SK-N-SH (cell line): ENCODE data around the gene FBXL2. TPM values are rescaled to one million over a fixed set of nuclear protein-coding genes. Genes with fewer than 3 reads are reported as not detected.

Experiments used
- CTCF ChIA-PET: fragments of 300-600, 350-600 bp; formaldehyde crosslinking; extraction: SDS; loops from one replicate; lab custom pipeline; 2021; lab: Yijun Ruan, JAX
- POLR2A ChIA-PET: fragments of 350-600 bp; sonication (Branson Sonifier 250); formaldehyde crosslinking; extraction: SDS; loops from one replicate; lab custom pipeline; 2020; ENCODE audit warnings: antibody characterized with exemption, inconsistent platforms; lab: Yijun Ruan, JAX
- DNase-seq: peaks from one replicate; pipeline ENCODE4 v3.0.0; 2012
- H2AFZ ChIP-seq: fragments of 200-600 bp; sonication (generic); 2 replicates; pipeline ENCODE4 v1.8.1; 2016; ENCODE audit warnings: antibody characterized with exemption, mild to moderate bottlenecking, low read depth
- H3F3A ChIP-seq: fragments of 200-600 bp; sonication (generic); replicated peaks from 2 replicates; pipeline ENCODE3; 2016; ENCODE audit warnings: antibody characterized with exemption, mild to moderate bottlenecking; ENCODE audit not compliant: insufficient read depth
- H3K27ac ChIP-seq, 2 experiments: fragments of 200-500 bp in 1 of 2; fragments of 200-600 bp in 1 of 2; sonication (Bioruptor generic) in 1 of 2; sonication (generic), shearing (Covaris generic) in 1 of 2; 2 replicates each; pipeline versions ENCODE4 v1.5.1 to v1.6.1; 2014 to 2016; ENCODE audit warnings: low read depth in 2 of 2, inconsistent platforms in 1 of 2, low read length in 1 of 2, mild to moderate bottlenecking in 1 of 2, mixed read lengths in 1 of 2
- H3K27me3 ChIP-seq: fragments of 200-600 bp; sonication (generic), shearing (Covaris generic); 2 replicates; pipeline ENCODE4 v1.6.1; 2016; ENCODE audit warnings: mixed run types; ENCODE audit not compliant: insufficient read depth
- H3K36me3 ChIP-seq, 2 experiments: fragments of 200-500 bp in 1 of 2; fragments of 200-600 bp in 1 of 2; sonication (Bioruptor generic) in 1 of 2; sonication (generic) in 1 of 2; replicated peaks in 1 of 2; 2 replicates each; pipeline versions ENCODE3 to v1.5.1; 2014 to 2016; ENCODE audit warnings: low read length in 1 of 2, mild to moderate bottlenecking in 1 of 2; ENCODE audit not compliant: insufficient read depth in 2 of 2, control insufficient read depth in 1 of 2
- H3K4me1 ChIP-seq, 2 experiments: fragments of 200-500 bp in 1 of 2; fragments of 200-600 bp in 1 of 2; sonication (Bioruptor generic) in 1 of 2; sonication (generic), shearing (Covaris generic) in 1 of 2; 2 replicates each; pipeline versions ENCODE4 v1.5.1 to v1.6.1; 2014 to 2016; ENCODE audit warnings: low read depth in 1 of 2, low read length in 1 of 2, mixed run types in 1 of 2; ENCODE audit not compliant: insufficient read depth in 2 of 2, control insufficient read depth in 1 of 2
- H3K4me2 ChIP-seq: fragments of 200-600 bp; sonication (generic), shearing (Covaris generic); 2 replicates; pipeline ENCODE4 v1.6.1; 2017; ENCODE audit warnings: mixed run types
- H3K4me3 ChIP-seq, 2 experiments: fragments of 200-500 bp in 1 of 2; fragments of 200-600 bp in 1 of 2; sonication (Bioruptor generic) in 1 of 2; sonication (generic), shearing (Covaris generic) in 1 of 2; 2 replicates each; pipeline versions ENCODE4 v1.5.1 to v1.8.1; 2014 to 2016; ENCODE audit warnings: low read depth in 2 of 2, inconsistent platforms in 1 of 2, low read length in 1 of 2, mild to moderate bottlenecking in 1 of 2, mixed read lengths in 1 of 2, moderate library complexity in 1 of 2
- H3K79me2 ChIP-seq: fragments of 200-600 bp; sonication (generic); 2 replicates; pipeline ENCODE4 v1.8.1; 2017; ENCODE audit warnings: mild to moderate bottlenecking; ENCODE audit not compliant: insufficient read depth
- H3K9ac ChIP-seq: fragments of 200-600 bp; sonication (generic); 2 replicates; pipeline ENCODE4 v1.6.1; 2017; ENCODE audit warnings: mixed run types
- H3K9me2 ChIP-seq: fragments of 200-600 bp; sonication (generic); 2 replicates; pipeline ENCODE4 v1.6.1; 2017; ENCODE audit warnings: mixed run types
- H3K9me3 ChIP-seq: fragments of 200-600 bp; sonication (generic); 2 replicates; pipeline ENCODE4 v1.6.1; 2017; ENCODE audit warnings: mixed run types, mild to moderate bottlenecking, moderate library complexity
- H4K20me1 ChIP-seq: fragments of 200-600 bp; sonication (generic); 2 replicates; pipeline ENCODE4 v1.6.1; 2017; ENCODE audit warnings: mild to moderate bottlenecking, mixed run types; ENCODE audit not compliant: insufficient read depth
- EP300 ChIP-seq, 2 experiments: IDR thresholded peaks; 2 replicates each; pipeline versions ENCODE4 v1.4.0 to v1.6.1; 2012; ENCODE audit warnings: borderline replicate concordance in 1 of 2, low read depth in 1 of 2, low read length in 1 of 2
- MXI1 ChIP-seq: IDR thresholded peaks from 2 replicates; pipeline ENCODE4 v1.6.1; 2012; ENCODE audit warnings: mild to moderate bottlenecking, low read depth, low read length, improper control_type of control experiment
- NFIC ChIP-seq: IDR thresholded peaks from 2 replicates; pipeline ENCODE4 v1.4.0; 2012; ENCODE audit warnings: borderline replicate concordance
- RFX5 ChIP-seq: IDR thresholded peaks from 2 replicates; pipeline ENCODE4 v1.6.1; 2012; ENCODE audit warnings: mild to moderate bottlenecking, improper control_type of control experiment, low read length
- SMC3 ChIP-seq: IDR thresholded peaks from 2 replicates; pipeline ENCODE4 v1.6.1; 2012; ENCODE audit warnings: low read depth, low read length, improper control_type of control experiment
- TAF1 ChIP-seq: IDR thresholded peaks from 2 replicates; pipeline ENCODE4 v1.6.1; 2012; ENCODE audit warnings: low read depth, mild to moderate bottlenecking, low read length, moderate library complexity, borderline replicate concordance
- USF2 ChIP-seq: fragments of 150-350 bp; IDR thresholded peaks from 2 replicates; pipeline ENCODE4 v1.6.1; 2017; ENCODE audit warnings: antibody characterized with exemption, low read length, low read depth, borderline replicate concordance
- YY1 ChIP-seq: IDR thresholded peaks from 2 replicates; pipeline ENCODE4 v1.4.0; 2012; ENCODE audit warnings: low read depth, mild to moderate bottlenecking
- WGBS: methylation state at CpG from one replicate; pipeline ENCODE4 v1.1.6; 2017; ENCODE audit warnings: low lambda C conversion rate; 5-methylcytosine and 5-hydroxymethylcytosine counted together
- polyA plus RNA-seq, 3 experiments: library from polyadenylated mRNA; depleted of rRNA; stranded (reverse); fragments of >200 nt; gene quantifications; 2 replicates each; pipeline ENCODE4 v1.2.3, GENCODE V29; 2012
- TF ChIP-seq, protein P1 (sequence below): fragments of 150-350 bp; IDR thresholded peaks from 2 replicates; pipeline ENCODE4 v1.6.1; 2016; ENCODE audit warnings: mild to moderate bottlenecking, low read depth, low read length
- TF ChIP-seq, protein P2 (sequence below): IDR thresholded peaks from 2 replicates; pipeline ENCODE4 v1.4.0; 2012; ENCODE audit warnings: low read depth, borderline replicate concordance
- TF ChIP-seq, protein P3 (sequence below): IDR thresholded peaks from 2 replicates; pipeline ENCODE4; 2012

The FBXL2 gene
- polyA plus RNA-seq, 1 of the 3 experiments (the other 2 are of a cell fraction), result 13.7 TPM

GRCh38 chr3:33360136-33360825 is 83.0 kb downstream of the FBXL2 start (continued):
- no peak for TF ChIP-seq USF2
- no peak for TF ChIP-seq MXI1
- 0 out of 2 replicates have a peak, but pooled peaks have one; percentile 9 for TF ChIP-seq NFIC
- TF ChIP-seq, protein P1, sequence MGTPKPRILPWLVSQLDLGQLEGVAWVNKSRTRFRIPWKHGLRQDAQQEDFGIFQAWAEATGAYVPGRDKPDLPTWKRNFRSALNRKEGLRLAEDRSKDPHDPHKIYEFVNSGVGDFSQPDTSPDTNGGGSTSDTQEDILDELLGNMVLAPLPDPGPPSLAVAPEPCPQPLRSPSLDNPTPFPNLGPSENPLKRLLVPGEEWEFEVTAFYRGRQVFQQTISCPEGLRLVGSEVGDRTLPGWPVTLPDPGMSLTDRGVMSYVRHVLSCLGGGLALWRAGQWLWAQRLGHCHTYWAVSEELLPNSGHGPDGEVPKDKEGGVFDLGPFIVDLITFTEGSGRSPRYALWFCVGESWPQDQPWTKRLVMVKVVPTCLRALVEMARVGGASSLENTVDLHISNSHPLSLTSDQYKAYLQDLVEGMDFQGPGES, result no peak
- no peak for TF ChIP-seq RFX5
- peak in 1 of 2 experiments; percentile 65; a peak in 1 of 4 replicates for TF ChIP-seq EP300 (IDR thresholded peaks at IDR 0.05; ENCODE audit: borderline replicate concordance in 1 of 2, low read depth in 1 of 2, low read length in 1 of 2)
- TF ChIP-seq, protein P2, sequence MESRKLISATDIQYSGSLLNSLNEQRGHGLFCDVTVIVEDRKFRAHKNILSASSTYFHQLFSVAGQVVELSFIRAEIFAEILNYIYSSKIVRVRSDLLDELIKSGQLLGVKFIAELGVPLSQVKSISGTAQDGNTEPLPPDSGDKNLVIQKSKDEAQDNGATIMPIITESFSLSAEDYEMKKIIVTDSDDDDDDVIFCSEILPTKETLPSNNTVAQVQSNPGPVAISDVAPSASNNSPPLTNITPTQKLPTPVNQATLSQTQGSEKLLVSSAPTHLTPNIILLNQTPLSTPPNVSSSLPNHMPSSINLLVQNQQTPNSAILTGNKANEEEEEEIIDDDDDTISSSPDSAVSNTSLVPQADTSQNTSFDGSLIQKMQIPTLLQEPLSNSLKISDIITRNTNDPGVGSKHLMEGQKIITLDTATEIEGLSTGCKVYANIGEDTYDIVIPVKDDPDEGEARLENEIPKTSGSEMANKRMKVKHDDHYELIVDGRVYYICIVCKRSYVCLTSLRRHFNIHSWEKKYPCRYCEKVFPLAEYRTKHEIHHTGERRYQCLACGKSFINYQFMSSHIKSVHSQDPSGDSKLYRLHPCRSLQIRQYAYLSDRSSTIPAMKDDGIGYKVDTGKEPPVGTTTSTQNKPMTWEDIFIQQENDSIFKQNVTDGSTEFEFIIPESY, result no peak

DNA sequence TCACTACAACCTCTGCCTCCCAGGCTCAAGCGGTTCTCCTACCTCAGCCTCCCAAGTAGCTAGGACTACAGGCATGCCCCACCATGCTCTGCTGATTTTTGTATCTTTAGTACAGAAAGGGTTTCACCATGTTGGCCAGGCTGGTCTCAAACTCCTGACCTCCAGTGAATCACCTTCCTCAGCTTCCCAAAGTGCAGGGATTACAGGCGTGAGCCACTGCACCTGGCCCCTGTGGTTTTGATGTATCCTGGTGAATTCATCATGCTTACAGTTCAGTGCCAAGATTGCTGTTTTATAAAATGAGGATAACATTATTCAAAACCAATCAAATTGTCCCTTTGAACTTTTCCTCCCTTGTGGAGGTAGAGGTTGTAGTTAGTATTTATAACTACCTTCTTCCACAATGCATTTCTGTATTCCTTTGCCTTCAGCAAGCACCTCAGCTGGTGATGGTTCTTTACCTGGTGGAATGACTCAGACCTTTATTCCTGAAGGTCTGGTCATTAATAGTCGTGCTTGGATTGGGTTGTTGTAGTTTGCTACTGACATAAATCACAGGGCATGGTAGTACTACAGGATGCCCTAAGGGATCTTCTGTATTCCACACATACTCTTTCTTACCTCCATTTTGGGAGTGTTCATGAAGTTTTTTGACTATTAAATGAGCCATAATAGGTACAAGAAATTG is 86.0 kb downstream of the FBXL2 start:
- TF ChIP-seq EP300 (IDR thresholded peaks at IDR 0.05; ENCODE audit: borderline replicate concordance in 1 of 2, low read depth in 1 of 2, low read length in 1 of 2) (no peak), SMC3 (no peak), TAF1 (no peak), YY1 (no peak)
- TF ChIP-seq, protein P3, sequence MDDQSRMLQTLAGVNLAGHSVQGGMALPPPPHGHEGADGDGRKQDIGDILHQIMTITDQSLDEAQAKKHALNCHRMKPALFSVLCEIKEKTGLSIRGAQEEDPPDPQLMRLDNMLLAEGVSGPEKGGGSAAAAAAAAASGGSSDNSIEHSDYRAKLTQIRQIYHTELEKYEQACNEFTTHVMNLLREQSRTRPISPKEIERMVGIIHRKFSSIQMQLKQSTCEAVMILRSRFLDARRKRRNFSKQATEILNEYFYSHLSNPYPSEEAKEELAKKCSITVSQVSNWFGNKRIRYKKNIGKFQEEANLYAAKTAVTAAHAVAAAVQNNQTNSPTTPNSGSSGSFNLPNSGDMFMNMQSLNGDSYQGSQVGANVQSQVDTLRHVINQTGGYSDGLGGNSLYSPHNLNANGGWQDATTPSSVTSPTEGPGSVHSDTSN, result no peak

More for the DNA sequence above, 86.0 kb downstream of the FBXL2 start:
- peaks cover 5% of the 10 kb centered on the region; the same call in 1 of the 2 replicates for H3K79me2 ChIP-seq
- no peaks in the 10 kb centered on the region for H3K9me2 ChIP-seq
- POLR2A ChIA-PET, result no interaction called here
- 97% methylated on average over 2 of the region's 3 CpGs for WGBS
- no peaks in the 10 kb centered on the region for H3K9me3 ChIP-seq
- no peak overlapping the region for H3K4me2 ChIP-seq
- H2AFZ ChIP-seq, result no peak overlapping the region
- H3K27ac ChIP-seq, result no peak overlapping the region
- H3K27me3 ChIP-seq, result no peaks in the 10 kb centered on the region
- DNase-seq, result no peak
- H3F3A ChIP-seq, result peaks cover 16% of the 10 kb centered on the region
- H3K4me3 ChIP-seq, result no peak overlapping the region
- H3K9ac ChIP-seq, result no peak overlapping the region
- no peaks in the 10 kb centered on the region for H4K20me1 ChIP-seq
- peaks cover 0 to 15% of the 10 kb centered on the region in 2 experiments for H3K36me3 ChIP-seq
- CTCF ChIA-PET, result interaction anchor here (1.4 to 8.1 kb wide), 2 partner anchors 9 to 232 kb away, joined by 3 to 56 read pairs; no protein-coding TSS in a partner anchor
- peaks cover 0 to 12% of the 10 kb centered on the region in 2 experiments; a peak in 1 of 4 replicates for H3K4me1 ChIP-seq
